ENCODE data around the gene RIN3. TPM values are rescaled to one million over a fixed set of nuclear protein-coding genes. Genes with fewer than 3 reads are reported as not detected.
A peak's percentile ranks its signal among the peaks of the same experiment; 100 is the strongest.

The RIN3 gene
- total RNA-seq, 1 donor from 2014 or later, result 0.22 TPM

GRCh38 chr14:92675976-92676375 is 162.4 kb downstream of the RIN3 start:
- no peaks in the 10 kb centered on the region for H3K9me3 Mint-ChIP-seq
- H3K36me3 Mint-ChIP-seq, result peaks cover 2% of the 10 kb centered on the region
- H3K27me3 Mint-ChIP-seq (ENCODE audit: insufficient read depth, low read depth), result no peaks in the 10 kb centered on the region
- no peaks in the 10 kb centered on the region for H4K20me1 ChIP-seq (ENCODE audit: low read depth)
- H3K36me3 ChIP-seq, result no peaks in the 10 kb centered on the region
- no peak overlapping the region for H3K9ac ChIP-seq
- no peaks in the 10 kb centered on the region for H3F3A ChIP-seq (ENCODE audit: low read depth)
- no peak overlapping the region for H3K27ac ChIP-seq
- no peak overlapping the region for H3K4me3 Mint-ChIP-seq
- TF ChIP-seq CTCF (IDR thresholded peaks at IDR 0.05), result no peak
- TF ChIP-seq EZH2 (IDR thresholded peaks at IDR 0.05), result no peak
- no peak for TF ChIP-seq EZH2phosphoT487 (IDR thresholded peaks at IDR 0.05)
- no peak overlapping the region for H3K4me2 ChIP-seq
- no peak overlapping the region for H3K4me3 ChIP-seq
- no peak overlapping the region for H2AFZ ChIP-seq (replicated peaks)
- H3K4me1 ChIP-seq, result no peaks in the 10 kb centered on the region
- H3K79me2 ChIP-seq (ENCODE audit: low read depth), result no peaks in the 10 kb centered on the region
- H3K9me3 ChIP-seq (ENCODE audit: low read depth), result no peaks in the 10 kb centered on the region
- DNase-seq (ENCODE audit: low spot score), result no peak
- H3K27ac Mint-ChIP-seq, result no peak overlapping the region
- no peaks in the 10 kb centered on the region for H3K27me3 ChIP-seq
- H3K4me1 Mint-ChIP-seq, result peaks cover 11% of the 10 kb centered on the region

GRCh38 chr14:92676403-92677086 is 163.0 kb downstream of the RIN3 start:
- no peak for TF ChIP-seq CTCF (IDR thresholded peaks at IDR 0.05)
- no peak for TF ChIP-seq EZH2phosphoT487 (IDR thresholded peaks at IDR 0.05)
- no peak for TF ChIP-seq EZH2 (IDR thresholded peaks at IDR 0.05)
- no peak overlapping the region for H3K4me2 ChIP-seq
- Mint-ChIP-seq H3K4me3 (no peak overlapping the region), H3K4me1 (peaks cover 14% of the 10 kb centered on the region), H3K36me3 (peaks cover 2% of the 10 kb centered on the region), H3K9me3 (no peaks in the 10 kb centered on the region), H3K27ac (no peak overlapping the region), H3K27me3 (ENCODE audit: insufficient read depth, low read depth) (no peaks in the 10 kb centered on the region)
- H3K79me2 ChIP-seq (ENCODE audit: low read depth), result no peaks in the 10 kb centered on the region
- H3K4me3 ChIP-seq, result no peak overlapping the region
- DNase-seq (ENCODE audit: low spot score), result peak; percentile 24
- no peak overlapping the region for H2AFZ ChIP-seq (replicated peaks)
- no peaks in the 10 kb centered on the region for H3K36me3 ChIP-seq
- no peaks in the 10 kb centered on the region for H4K20me1 ChIP-seq (ENCODE audit: low read depth)
- no peaks in the 10 kb centered on the region for H3K9me3 ChIP-seq (ENCODE audit: low read depth)
- no peaks in the 10 kb centered on the region for H3K4me1 ChIP-seq
- no peaks in the 10 kb centered on the region for H3K27me3 ChIP-seq
- H3K9ac ChIP-seq, result no peak overlapping the region
- H3F3A ChIP-seq (ENCODE audit: low read depth), result no peaks in the 10 kb centered on the region
- H3K27ac ChIP-seq, result no peak overlapping the region

- no peaks in the 10 kb centered on the region for H3K9me3 Mint-ChIP-seq
- H3K4me1 ChIP-seq, result no peaks in the 10 kb centered on the region
Measured at GRCh38 chr14:92677087-92677668, 163.6 kb downstream of the RIN3 start.

More at GRCh38 chr14:92677087-92677668, 163.6 kb downstream of the RIN3 start:
- no peak for TF ChIP-seq EZH2 (IDR thresholded peaks at IDR 0.05)
- TF ChIP-seq EZH2phosphoT487 (IDR thresholded peaks at IDR 0.05), result no peak
- no peak for TF ChIP-seq CTCF (IDR thresholded peaks at IDR 0.05)
- Mint-ChIP-seq H3K27ac (no peak overlapping the region), H3K36me3 (peaks cover 2% of the 10 kb centered on the region), H3K27me3 (ENCODE audit: insufficient read depth, low read depth) (no peaks in the 10 kb centered on the region), H3K4me3 (no peak overlapping the region), H3K4me1 (peaks cover 14% of the 10 kb centered on the region)
- H2AFZ ChIP-seq (replicated peaks), result no peak overlapping the region
- no peak overlapping the region for H3K4me2 ChIP-seq
- H3K79me2 ChIP-seq (ENCODE audit: low read depth), result no peaks in the 10 kb centered on the region
- H3K9ac ChIP-seq, result no peak overlapping the region
- no peak overlapping the region for H3K27ac ChIP-seq
- H3K9me3 ChIP-seq (ENCODE audit: low read depth), result no peaks in the 10 kb centered on the region
- H4K20me1 ChIP-seq (ENCODE audit: low read depth), result no peaks in the 10 kb centered on the region
- no peaks in the 10 kb centered on the region for H3K27me3 ChIP-seq
- no peaks in the 10 kb centered on the region for H3F3A ChIP-seq (ENCODE audit: low read depth)
- no peak overlapping the region for H3K4me3 ChIP-seq
- no peaks in the 10 kb centered on the region for H3K36me3 ChIP-seq
- no peak for DNase-seq (ENCODE audit: low spot score)

Data from neural progenitor cell (in vitro differentiated cells).